Lower lobe of right lung (tissue), 2 donors: ENCODE measurements around the gene PRKCH. TPM values are rescaled to one million over a fixed set of nuclear protein-coding genes. Genes with fewer than 3 reads are reported as not detected.

Experiments
- ATAC-seq, 2 donors: fragments of 200-7000 bp; cut with Tn5 transposase; one replicate each; pipeline ENCODE4 v1.9.1; 2020 to 2022; ENCODE audit warnings: mild to moderate bottlenecking in 2 of 2, moderate library complexity in 2 of 2
- DNase-seq: peaks from one replicate; pipeline ENCODE4 v3.0.0-alpha.2; 2020
- H3K27ac ChIP-seq: fragments of 200-600 bp; one replicate; pipeline ENCODE4 v1.8.0; 2022
- H3K27me3 ChIP-seq: fragments of 200-600 bp; one replicate; pipeline ENCODE4 v1.8.0; 2022; ENCODE audit warnings: low read depth
- H3K36me3 ChIP-seq: fragments of 200-600 bp; one replicate; pipeline ENCODE4 v1.8.0; 2022; ENCODE audit warnings: mild to moderate bottlenecking
- H3K4me1 ChIP-seq: fragments of 200-600 bp; one replicate; pipeline ENCODE4 v1.8.0; 2022
- H3K4me3 ChIP-seq: fragments of 200-600 bp; one replicate; pipeline ENCODE4 v1.8.0; 2022; ENCODE audit warnings: mild to moderate bottlenecking
- H3K9me3 ChIP-seq: fragments of 200-600 bp; one replicate; pipeline ENCODE4 v1.8.0; 2022
- CTCF ChIP-seq: fragments of 200-600 bp; IDR thresholded peaks from one replicate; pipeline ENCODE4 v1.8.0; 2022; ENCODE audit warnings: antibody characterized with exemption, mild to moderate bottlenecking
- intact Hi-C: fragments of 100-400 bp; cut with DNase I; formaldehyde crosslinking; loops from one replicate; pipeline ENCODE4 v1.11.0; 2022
- total RNA-seq: library from RNA; stranded (reverse); fragmentation: NEBNext Ultra II Directional; extraction: Animal tissue kit (Norgen Biotek cat#: 25700); gene quantifications from one replicate; pipeline ENCODE4 v1.2.1, GENCODE V29; 2021
- donor health status: DM: no; HTN: yes; CAD: no; lungs with severe emphysema.

Gene PRKCH
- total RNA-seq, 1 donor from 2014 or later, result 60.9 TPM

- DNase-seq (no peak), ATAC-seq (no peak)
- TF ChIP-seq CTCF, result no peak
- intact Hi-C loops, result no loop called here
- Histone ChIP-seq H3K36me3 (no peaks in the 10 kb centered on the region), H3K27ac (no peak overlapping the region), H3K9me3 (no peaks in the 10 kb centered on the region), H3K4me1 (peaks cover 39% of the 10 kb centered on the region), H3K4me3 (no peak overlapping the region), H3K27me3 (no peaks in the 10 kb centered on the region)
These were observed 69.7 kb downstream of the PRKCH start for GRCh38 chr14:61391119-61391518.

- Histone ChIP-seq H3K27ac (no peak overlapping the region), H3K4me3 (no peak overlapping the region), H3K36me3 (no peaks in the 10 kb centered on the region), H3K9me3 (no peaks in the 10 kb centered on the region), H3K4me1 (peaks cover 30% of the 10 kb centered on the region), H3K27me3 (no peaks in the 10 kb centered on the region)
- no peak for ATAC-seq
- DNase-seq, result no peak
- no peak for TF ChIP-seq CTCF
- intact Hi-C loops, result no loop called here
These were observed 70.9 kb downstream of the PRKCH start for GRCh38 chr14:61392297-61392696.

GRCh38 chr14:61394542-61394941 is 73.2 kb downstream of the PRKCH start:
- no peaks in the 10 kb centered on the region for H3K36me3 ChIP-seq
- no peaks in the 10 kb centered on the region for H3K9me3 ChIP-seq
- peaks cover 12% of the 10 kb centered on the region for H3K4me1 ChIP-seq
- no peak for ATAC-seq
- no peak overlapping the region for H3K4me3 ChIP-seq
- intact Hi-C loops, result no loop called here
- TF ChIP-seq CTCF, result no peak
- no peak for DNase-seq
- no peaks in the 10 kb centered on the region for H3K27me3 ChIP-seq
- no peak overlapping the region for H3K27ac ChIP-seq

- DNase-seq (no peak), ATAC-seq (no peak)
- no peak overlapping the region for H3K4me3 ChIP-seq
- TF ChIP-seq CTCF, result no peak
- no peaks in the 10 kb centered on the region for H3K27me3 ChIP-seq
- no peaks in the 10 kb centered on the region for H3K9me3 ChIP-seq
- H3K36me3 ChIP-seq, result no peaks in the 10 kb centered on the region
- no peak overlapping the region for H3K27ac ChIP-seq
- H3K4me1 ChIP-seq, result peaks cover 8% of the 10 kb centered on the region
- intact Hi-C loops, result no loop called here
These were observed 73.8 kb downstream of the PRKCH start for GRCh38 chr14:61395115-61395725.

GRCh38 chr14:61396279-61396678 is 74.9 kb downstream of the PRKCH start:
- no peaks in the 10 kb centered on the region for H3K9me3 ChIP-seq
- intact Hi-C loops, result no loop called here
- no peak for TF ChIP-seq CTCF
- peaks cover 3% of the 10 kb centered on the region for H3K4me1 ChIP-seq
- DNase-seq (no peak), ATAC-seq (no peak)
- H3K4me3 ChIP-seq, result no peak overlapping the region
- H3K27ac ChIP-seq, result no peak overlapping the region
- no peaks in the 10 kb centered on the region for H3K27me3 ChIP-seq
- H3K36me3 ChIP-seq, result no peaks in the 10 kb centered on the region
